ENCODE measurements around the gene NTN3.

DNA sequence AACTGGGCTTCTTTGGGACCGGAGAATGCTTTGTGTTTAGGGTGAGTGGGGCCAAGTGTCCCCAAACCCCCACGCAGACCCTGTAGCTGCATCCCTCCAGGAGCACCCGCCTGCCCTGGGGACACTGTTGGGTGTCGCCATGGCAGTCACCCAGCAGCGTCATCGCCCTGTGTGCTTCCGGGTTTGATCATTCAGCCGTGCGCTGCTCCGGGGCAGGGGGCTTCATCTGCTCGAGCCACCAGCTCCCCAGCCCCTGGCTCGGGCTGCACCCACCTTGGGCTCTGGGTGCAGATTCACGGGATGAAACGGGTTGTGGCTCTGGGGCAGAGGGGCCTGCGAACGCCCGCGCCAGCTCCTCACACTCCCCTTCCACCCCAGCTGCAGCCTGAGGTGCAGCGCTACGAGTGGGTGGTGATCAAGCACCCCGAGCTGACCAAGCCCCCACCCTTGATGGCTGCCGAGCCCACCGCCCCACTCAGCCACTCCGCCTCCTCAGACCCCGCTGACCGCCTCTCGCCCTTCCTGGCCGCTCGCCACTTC is 28.9 kb downstream of the NTN3 start:
- TF ChIP-seq, protein P1, sequence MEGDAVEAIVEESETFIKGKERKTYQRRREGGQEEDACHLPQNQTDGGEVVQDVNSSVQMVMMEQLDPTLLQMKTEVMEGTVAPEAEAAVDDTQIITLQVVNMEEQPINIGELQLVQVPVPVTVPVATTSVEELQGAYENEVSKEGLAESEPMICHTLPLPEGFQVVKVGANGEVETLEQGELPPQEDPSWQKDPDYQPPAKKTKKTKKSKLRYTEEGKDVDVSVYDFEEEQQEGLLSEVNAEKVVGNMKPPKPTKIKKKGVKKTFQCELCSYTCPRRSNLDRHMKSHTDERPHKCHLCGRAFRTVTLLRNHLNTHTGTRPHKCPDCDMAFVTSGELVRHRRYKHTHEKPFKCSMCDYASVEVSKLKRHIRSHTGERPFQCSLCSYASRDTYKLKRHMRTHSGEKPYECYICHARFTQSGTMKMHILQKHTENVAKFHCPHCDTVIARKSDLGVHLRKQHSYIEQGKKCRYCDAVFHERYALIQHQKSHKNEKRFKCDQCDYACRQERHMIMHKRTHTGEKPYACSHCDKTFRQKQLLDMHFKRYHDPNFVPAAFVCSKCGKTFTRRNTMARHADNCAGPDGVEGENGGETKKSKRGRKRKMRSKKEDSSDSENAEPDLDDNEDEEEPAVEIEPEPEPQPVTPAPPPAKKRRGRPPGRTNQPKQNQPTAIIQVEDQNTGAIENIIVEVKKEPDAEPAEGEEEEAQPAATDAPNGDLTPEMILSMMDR (IDR thresholded peaks at IDR 0.05; ENCODE audit: low read length) = no peak
- TF ChIP-seq EZH2 (optimal IDR thresholded peaks at IDR 0.05; ENCODE audit: low read depth, low read length) (no peak), EZH2phosphoT487 (IDR thresholded peaks at IDR 0.05; ENCODE audit: low read length) (no peak)

All from MM.1S (cell line).